GM10266 (cell line): ENCODE results near the gene FBXW5.

Experiments used
- DNase-seq: peaks from one replicate; pipeline ENCODE4 v3.0.0; 2012; ENCODE audit errors: extremely low spot score
- CTCF ChIP-seq: IDR thresholded peaks from 2 replicates; pipeline ENCODE4 v1.5.1; 2012; ENCODE audit warnings: mild to moderate bottlenecking, low read depth; ENCODE audit not compliant: control insufficient read depth, insufficient read depth; ENCODE audit errors: missing control alignments

Gene FBXW5

GRCh38 chr9:136955202-136955942 is 10.8 kb upstream of the FBXW5 start:
- TF ChIP-seq CTCF = no peak
- no peak for DNase-seq

DNA sequence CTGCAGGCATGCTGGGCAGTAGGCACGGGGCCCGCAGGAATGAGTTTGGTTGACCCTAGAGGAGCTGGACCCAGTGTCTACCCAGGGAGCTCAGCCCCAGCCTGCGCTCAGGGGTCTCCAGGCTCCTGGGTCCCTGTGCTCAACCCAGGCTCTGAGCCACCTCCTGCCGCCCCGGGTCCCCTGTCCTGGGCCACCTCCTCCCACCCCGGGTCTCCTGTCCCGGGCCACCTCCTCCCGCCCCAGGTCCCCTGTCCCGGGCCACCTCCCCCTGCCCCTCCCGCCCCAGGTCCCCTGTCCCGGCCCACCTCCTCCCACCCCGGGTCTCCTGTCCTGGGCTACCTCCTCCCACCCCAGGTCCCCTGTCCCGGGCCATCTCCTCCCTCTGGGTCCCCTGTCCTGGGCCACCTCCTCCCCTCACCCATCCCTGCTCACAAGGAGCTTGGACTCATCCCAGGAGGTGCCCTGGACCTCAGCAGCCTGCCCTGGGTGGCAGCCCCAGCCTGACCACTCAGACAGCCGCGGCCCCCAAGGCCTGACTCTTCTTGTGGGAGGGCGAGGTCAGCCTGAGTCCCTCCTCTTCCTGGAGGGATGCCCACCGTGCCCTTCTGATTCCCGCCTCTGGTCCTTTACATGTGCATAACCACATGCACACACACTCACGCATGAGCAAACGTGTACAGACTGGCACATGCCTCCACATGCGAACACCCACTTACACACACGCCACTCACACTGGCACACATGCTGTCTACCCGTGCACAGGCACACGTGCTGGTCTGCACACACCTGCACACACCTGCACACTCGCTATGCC is 9.9 kb upstream of the FBXW5 start:
- TF ChIP-seq CTCF = no peak
- no peak for DNase-seq

- no peak for DNase-seq
- no peak for TF ChIP-seq CTCF
Observed at GRCh38 chr9:136953771-136954269, 9.3 kb upstream of the FBXW5 start.

DNA sequence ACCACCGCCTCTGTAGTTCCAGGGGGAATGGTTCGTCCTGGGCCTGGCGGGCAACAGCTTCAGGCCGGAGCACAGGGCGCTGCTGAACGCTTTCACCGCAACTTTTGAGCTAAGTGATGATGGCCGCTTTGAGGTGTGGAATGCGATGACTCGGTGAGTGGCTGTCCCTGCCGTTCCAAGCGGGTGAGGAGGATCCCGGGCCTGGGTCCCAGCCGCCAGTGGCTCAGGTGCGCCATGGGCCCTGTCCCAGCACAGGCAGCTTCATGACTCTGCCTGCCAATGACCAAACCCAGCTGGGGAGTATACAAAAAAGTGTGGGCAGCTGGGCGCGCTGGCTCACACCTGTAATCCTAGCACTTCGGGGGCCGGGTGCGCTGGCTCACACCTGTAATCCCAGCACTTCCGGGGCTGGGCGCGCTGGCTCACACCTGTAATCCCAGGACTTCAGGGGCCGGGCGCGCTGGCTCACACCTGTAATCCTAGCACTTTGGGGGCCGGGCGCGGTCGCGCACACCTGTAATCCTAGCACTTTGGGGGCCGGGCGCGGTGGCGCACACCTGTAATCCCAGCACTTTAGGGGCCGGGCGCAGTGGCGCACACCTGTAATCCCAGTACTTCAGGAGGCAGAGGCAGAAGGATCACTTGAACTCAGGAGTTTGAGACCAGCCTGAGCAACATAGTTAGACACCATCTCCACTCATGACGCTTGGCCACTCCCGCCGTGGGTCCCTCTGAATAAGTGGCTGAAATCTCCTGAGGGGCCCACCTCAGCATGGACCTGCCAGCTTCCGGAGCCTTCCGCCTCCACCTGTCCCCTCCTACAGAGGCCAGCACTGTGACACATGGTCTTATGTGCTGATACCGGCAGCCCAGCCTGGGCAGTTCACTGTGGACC is 8.6 kb upstream of the FBXW5 start:
- TF ChIP-seq CTCF = no peak
- DNase-seq = no peak

DNA sequence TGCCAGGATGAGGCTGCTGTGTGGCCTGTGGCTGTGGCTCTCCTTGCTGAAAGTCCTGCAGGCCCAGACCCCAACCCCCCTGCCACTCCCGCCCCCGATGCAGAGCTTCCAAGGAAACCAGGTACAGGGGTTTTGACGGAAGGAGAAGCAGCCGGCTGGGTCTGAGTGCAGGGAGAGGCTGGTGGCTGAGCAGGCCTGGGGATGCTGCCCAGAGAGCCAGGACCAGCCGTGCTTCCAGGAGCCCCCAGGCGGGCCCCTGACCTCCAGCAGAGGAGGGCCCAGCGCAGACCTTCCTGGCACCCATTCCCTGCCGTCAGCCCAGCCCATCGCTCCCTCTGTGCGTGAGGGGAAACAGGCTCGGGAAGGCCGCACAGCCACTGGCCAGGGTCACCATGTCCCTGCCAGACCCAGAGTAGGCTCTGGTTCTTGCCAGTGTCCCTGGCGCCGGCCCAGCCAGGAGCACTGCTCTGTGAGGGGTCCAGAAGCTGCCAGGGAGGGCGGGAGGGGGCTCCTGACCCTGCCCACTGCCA is 7.8 kb upstream of the FBXW5 start:
- DNase-seq = no peak
- TF ChIP-seq CTCF = no peak

DNA sequence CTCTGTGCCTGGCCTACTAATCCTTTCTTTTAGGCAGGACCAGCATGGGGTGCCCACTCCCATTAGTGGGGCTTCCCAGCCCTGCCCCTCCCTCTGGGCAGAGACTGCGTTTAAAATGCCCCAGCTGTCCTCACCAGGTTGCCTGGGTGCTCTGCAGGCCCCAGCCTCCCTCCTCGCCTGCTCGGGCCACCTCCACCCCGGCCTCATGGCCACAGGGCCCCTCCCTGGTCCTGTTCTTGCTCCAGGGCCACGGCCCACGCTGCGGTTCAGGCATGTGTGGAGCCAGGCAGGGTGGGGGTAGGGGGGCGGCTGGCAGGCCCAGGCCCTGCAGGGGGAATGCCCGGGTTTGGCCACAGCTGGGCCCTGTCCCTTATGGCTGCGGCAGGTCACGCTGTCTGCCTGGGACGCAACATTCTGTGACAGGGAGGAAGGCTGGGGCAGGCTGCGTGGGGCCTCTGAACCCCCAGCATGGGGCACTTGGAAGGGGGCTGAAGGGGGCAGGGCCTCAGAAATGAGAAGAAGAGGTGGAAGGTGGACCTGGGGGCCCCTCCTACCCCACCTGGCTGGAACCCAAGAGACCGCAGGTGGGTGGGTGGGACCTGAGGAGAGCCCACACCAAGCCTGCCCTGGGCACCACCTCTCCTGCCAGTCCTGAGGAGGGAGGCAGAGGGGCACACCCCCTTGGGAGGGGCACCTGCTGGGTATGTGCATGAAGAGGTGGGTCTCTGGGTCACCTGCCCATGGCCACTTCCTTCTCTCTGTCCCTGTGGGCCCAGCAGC is 7.2 kb upstream of the FBXW5 start, which contains the start of gene LCN12:
Gene LCN12, plus strand, starts transcription at position 733 of the 780 bp plus-strand sequence. CDS start 55 bp downstream, outside the sequence.
- TF ChIP-seq CTCF = no peak
- DNase-seq = no peak
